HG03139 (cell line): ENCODE data around the gene PRSS33.

Experiments used
- ATAC-seq: cut with Tn5 transposase; IDR thresholded peaks from one replicate; pipeline ENCODE4 v1.9.1; 2021; ENCODE audit not compliant: unreplicated experiment

Gene PRSS33

DNA sequence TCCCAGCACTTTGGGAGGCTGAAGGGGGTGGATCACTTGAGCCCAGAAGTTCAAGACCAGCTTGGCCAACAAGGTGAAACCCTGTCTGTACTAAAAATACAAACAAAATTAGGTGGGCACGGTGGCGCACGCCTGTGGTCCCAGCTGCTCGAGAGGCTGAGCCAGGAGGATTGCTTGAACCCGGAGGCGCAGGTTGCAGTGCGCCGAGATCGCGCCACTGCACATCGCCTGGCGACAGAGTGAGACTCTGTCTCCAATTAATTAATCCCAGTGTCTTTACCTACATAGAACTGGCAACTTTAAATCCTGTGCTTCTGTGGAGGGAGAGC is 8.8 kb downstream of the PRSS33 start:
- ATAC-seq = no peak

- ATAC-seq = peak; percentile 9
Observed at GRCh38 chr16:2777903-2778629, 9.3 kb downstream of the PRSS33 start.

DNA sequence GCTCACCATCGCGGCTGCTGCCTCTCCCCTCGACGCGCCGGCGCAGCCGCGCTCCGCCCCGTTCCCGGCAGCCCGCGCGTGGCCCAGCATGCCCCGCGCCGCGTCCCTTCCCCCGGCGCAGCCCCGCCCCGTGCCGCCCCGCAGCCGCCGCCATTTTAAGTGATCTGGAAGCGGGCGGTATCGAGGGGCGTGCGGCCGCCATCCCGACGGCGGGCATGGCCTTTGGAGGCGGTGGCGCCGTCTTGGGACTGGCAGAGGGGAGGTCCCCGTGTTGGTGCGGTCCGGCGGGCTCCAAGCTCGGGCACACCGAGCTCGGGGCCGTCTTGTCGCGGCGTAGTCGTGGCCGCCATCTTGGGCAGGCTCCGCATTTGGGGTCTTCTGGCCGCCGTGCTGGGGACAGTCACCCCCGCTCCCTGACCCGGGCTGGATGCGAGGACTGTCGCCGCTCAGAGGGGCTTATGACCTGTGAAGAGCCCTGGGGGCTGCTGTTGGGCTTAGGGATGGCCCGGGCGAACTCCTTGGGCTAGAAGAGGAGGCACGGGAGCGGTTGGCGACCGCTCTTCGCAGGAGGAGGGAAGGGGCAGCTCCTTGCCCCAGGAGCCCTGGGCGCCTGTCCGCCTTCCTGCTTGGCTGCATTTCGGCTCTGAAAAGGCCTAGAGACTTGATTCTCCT is 10.0 kb downstream of the PRSS33 start, which contains the start of gene ELOB:
Gene ELOB, minus strand, starts transcription at position 50 of the 672 bp plus-strand sequence. Its CDS starts 41 bp downstream, at position 9.
- peak; percentile 62 for ATAC-seq

DNA sequence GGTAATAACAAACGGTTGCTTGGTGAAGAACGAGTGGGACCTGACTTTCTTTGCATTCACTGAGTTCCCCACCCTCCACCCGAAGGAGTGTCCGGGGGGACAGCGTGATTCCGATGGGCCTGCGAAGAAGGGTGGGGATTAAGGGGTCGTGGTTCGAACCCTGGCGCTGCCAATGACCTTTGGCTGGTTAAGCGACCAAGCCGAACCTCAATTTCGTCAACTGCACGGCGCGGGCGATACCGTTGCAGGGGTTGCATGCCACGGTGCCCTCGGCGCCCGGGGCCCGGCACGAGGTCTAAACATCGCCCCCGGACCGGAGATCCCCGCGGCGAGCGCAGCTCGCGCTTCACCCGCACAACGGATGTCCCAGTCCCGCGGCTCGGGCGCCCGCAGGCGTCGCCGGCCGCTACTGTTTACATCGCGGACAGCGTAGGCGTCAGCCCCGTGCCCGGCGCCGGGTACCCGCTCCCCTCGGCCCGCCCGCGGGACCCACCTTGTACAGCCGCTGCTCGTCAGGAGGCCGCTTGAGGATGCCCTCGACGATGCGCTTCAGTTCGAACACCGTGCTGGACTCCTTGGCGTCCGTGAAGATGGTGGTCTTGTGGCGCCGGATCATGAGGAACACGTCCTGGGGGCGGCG is 10.7 kb downstream of the PRSS33 start:
- ATAC-seq = peak; percentile 24

GRCh38 chr16:2775765-2776499 is 11.4 kb downstream of the PRSS33 start:
- ATAC-seq = no peak

DNA sequence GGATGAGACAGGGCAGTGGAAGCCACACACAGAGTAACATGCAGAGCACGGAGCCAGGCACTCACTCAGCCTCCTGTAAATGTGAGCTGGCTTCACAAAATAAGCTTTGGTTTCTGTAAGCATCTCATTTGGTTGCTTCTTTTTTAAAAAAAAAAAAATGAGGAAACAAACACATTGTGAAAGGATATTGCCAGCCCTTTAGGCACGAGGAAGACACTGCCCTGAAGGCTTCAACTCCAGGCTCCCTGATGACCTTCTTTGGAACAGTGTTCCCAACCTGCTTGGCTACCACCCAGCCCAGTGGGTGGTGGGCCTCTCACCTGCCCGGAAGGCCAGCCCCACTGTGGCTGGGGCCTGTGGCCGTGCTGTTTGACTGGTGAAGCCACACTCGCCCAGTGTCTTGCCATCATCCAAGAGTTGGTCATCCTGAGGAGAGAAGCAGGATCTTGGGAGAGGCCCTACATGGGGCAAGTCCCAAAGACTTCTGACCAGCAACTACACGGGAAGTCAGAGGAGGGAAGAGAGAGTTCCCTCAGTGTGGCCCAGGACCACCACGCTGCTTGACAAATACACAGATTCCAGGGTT is 12.1 kb downstream of the PRSS33 start:
- ATAC-seq = no peak

DNA sequence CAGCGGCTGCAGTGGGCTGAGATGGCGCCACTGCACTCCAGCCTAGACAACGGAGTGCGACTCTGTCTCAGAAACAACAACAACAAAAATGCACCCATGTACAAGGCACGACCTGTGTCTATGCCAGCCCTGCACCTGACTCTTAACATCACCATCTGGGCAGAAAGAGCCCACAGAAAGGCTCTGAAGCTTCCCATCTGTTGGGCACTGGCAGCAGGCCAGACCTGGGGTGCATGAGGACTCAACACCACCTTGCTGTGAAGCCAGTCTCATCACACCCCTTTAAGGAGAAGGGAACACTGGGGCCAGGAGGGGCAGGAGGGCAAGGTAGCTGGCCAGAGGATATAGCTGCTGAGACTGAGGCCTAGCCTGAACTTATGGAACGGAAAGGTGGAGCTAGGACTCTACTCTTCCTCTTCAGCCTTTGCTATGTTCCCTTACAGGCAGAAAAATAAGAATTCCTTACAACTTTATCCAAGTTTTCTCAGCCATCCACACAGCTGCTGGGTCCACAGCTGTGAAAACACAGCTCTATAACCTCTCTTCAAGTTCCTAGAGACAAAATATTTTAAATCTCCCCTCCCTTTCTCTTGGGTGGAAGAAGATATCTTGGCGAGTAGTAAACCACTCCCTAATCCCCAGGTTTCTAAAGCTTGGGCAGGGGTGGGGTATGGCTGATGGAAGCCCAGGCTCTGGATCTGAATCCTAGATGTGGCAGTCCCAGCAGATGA is 13.0 kb downstream of the PRSS33 start:
- ATAC-seq = no peak

GRCh38 chr16:2773188-2773968 is 14.0 kb downstream of the PRSS33 start:
- no peak for ATAC-seq

GRCh38 chr16:2771496-2772402 is 15.6 kb downstream of the PRSS33 start:
- no peak for ATAC-seq

DNA sequence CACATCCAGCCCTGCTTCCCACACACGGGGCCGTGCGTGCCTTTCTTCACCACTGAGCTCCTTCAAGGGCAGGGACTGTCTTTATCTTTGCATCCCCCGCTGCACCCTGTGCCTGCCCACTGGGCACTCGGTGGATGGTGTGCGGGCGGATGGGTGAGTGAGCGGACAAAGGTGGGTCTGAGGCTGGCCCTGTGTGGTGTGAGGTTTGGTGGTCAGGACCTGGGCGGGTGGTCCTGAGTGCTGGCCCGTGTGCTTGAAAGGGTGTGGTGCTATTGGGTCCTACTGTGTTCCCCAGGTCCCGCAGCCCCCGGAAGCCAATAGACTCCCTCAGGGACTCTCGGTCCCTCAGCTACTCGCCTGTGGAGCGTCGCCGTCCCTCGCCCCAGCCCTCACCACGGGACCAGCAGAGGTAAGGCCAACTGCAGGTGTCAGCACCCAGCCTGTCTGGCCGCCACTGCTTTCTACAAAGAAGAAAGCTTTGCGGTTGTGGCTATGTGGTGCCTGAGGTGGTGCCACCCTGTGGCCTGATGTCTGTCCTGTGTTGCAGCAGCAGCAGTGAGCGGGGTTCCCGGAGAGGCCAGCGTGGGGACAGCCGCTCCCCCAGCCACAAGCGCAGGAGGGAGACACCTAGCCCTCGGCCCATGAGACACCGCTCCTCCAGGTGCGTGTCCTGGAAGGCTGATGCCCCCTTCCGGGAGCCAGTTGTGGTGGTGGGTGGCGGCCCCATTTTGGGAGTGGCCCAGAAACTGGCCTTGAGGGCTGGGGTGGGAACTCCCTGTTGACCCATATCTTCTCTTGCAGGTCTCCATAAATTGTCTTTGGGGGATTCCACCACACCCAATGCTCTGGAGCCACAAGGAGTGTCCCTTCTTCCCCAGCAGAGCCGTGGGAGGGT is 17.1 kb downstream of the PRSS33 start:
- no peak for ATAC-seq

- ATAC-seq = no peak
Observed at GRCh38 chr16:2769675-2770056, 17.7 kb downstream of the PRSS33 start.

- no peak for ATAC-seq
Observed at GRCh38 chr16:2769100-2769529, 18.2 kb downstream of the PRSS33 start.

- no peak for ATAC-seq
Observed at GRCh38 chr16:2768403-2769089, 18.8 kb downstream of the PRSS33 start.

GRCh38 chr16:2767891-2768290 is 19.5 kb downstream of the PRSS33 start:
- no peak for ATAC-seq

GRCh38 chr16:2767140-2767731 is 20.1 kb downstream of the PRSS33 start:
- ATAC-seq = no peak

- no peak for ATAC-seq
Observed at GRCh38 chr16:2766430-2767139, 20.8 kb downstream of the PRSS33 start.
